Activated CD8-positive, alpha-beta memory T cell treated with anti-CD3 and anti-CD28 coated beads, Interleukin-2, amount 50 U/mL, for 4 hours (primary cell): ENCODE measurements around the gene VPS35.
"Not testable (repeated sequence)": the region's sequence is repeated elsewhere in the genome, so short reads cannot be mapped to it uniquely, and the experiment has no call there.

Experiments
- DNase-seq: peaks from one replicate; pipeline ENCODE4 v3.0.0-alpha.2; 2020

The VPS35 gene

GRCh38 chr16:46711106-46712058, 22.4 kb upstream of the VPS35 start:
- DNase-seq, result no peak

- no peak for DNase-seq
These were observed 20.6 kb upstream of the VPS35 start for GRCh38 chr16:46709469-46710005.

DNA sequence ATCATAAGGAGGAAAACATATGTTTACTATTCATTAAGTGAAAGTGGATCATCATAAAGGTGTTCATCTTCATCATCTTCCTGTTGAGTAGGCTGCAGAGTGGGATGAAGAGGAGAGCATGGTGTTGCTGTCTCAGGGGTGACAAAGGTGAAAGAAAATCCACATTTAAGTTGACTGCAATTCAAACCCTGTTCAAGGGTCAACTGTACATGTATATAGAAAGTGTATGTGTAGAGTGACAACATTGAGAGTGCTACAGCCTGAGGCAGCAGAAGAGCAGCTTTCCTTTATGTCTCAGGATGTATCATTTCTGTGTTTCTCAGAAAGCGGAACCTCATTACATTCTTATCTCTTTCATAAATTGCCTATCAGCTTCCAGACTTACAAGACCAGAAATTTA, 17.7 kb upstream of the VPS35 start:
- DNase-seq, result no peak

DNA sequence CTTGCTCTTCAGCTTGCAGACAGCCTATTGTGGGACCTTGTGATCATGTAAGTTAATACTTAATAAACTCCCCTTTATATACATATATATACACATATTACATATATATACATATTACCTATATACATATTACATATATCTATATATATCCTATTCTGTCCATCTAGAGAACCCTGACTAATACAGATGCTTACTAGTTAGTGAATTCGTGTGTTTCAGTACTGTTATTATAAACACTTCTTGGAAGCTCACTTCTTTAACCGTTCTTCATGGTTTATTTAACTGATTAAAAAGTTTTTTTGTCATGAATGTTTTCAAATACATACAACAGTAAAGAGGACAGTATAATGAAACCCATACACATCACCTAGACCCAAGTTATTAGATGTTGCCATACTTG, 13.1 kb upstream of the VPS35 start:
- DNase-seq, result no peak

DNA sequence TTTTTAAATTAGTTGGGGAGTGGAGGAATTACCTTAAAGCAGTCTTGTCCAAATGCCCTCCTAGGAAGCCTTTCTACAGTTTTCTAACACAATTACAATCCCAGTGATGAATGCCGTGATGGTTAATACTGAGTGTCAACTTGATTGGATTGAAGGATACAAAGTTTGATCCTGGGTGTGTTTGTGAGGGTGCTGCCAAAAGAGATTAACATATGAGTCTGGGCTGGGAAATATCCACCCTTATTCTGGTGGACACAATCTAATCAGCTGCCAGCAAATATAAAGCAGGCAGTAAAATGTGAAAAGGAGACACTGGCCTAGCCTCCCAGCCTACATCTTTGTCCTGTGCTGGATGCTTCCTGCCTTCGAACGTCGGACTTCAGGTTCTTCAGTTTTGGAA, 12.6 kb upstream of the VPS35 start:
- DNase-seq, result no peak

DNA sequence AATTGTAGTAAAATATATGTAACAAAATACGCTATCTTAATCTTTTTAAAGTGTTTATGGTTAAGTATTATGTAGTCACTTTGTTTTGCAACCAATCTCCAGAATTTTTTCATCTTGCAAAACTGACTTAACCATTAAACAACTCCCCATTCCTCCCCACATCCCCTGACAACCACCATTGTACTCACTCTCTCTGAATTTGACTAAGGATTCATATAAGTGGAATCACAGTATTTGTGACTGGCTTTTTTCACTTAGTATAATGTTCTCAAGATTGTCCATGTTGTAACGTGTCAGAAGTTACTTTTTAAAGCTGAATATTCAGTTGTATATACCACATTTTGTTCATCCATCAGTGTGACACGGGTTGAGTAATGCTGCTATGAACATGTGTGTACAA, 11.1 kb upstream of the VPS35 start:
- no peak for DNase-seq

GRCh38 chr16:46696957-46697356, 8.0 kb upstream of the VPS35 start:
- no peak for DNase-seq

- DNase-seq, result no peak
These were observed 7.0 kb upstream of the VPS35 start for GRCh38 chr16:46695937-46696336.

- DNase-seq, result no peak
These were observed 4.6 kb upstream of the VPS35 start for GRCh38 chr16:46693598-46693997.

DNA sequence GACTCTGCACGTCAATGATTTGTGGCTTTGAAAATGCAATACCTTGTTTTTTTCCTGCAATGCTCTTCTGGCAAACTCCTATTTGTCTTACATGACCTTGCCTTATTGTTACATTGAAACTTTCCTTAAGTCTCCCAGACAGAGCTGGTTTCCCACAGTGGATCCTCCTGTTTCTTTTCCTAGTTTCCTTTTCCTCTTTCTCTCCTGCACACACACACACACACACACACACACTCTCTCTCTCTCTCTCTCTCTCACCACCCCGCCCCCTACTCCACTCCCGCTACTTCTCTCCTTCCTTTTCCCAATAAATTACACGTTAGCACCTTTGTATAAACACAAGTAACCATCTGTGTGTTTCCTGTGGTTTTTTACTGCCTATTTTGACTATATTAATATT, 2.7 kb upstream of the VPS35 start:
- DNase-seq, result no peak

- no peak for DNase-seq
These were observed 1.6 kb upstream of the VPS35 start for GRCh38 chr16:46690281-46691178.

GRCh38 chr16:46689365-46690280, 645 bp upstream of the VPS35 start, which contains the start of gene ORC6:
Gene ORC6, plus strand, starts transcription at chr16:46689659. Its CDS starts 47 bp downstream, at chr16:46689706.
- DNase-seq, result peak; percentile 95

DNA sequence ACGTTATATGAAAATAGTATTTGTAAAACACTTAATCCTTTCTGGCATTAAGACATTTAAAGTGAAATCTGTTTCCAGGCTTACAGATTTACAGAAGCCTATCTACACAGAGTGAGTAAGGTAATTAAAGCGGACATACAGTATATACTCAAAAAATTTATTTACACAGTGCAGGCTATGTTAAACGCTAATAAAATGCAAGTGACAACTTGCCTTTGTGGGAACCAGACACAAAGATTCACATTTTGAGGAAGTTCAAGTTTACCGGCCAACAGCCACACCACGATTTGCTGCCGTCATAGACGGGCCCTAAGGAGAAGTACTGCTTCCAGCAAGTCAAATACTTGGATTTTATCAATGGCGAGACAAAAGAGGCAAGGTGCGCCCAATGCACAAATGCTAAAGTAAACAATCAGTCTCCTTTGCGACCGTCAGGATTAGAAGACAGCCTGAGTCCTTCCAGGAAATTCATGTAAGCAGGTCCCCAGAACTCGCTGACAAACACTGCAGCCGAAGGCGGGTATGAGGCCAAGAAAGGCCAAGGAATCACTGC, 801 bp downstream of the VPS35 start:
- DNase-seq, result no peak

- DNase-seq, result no peak
These were observed 1.5 kb downstream of the VPS35 start for GRCh38 chr16:46687486-46687885.

- DNase-seq, result no peak
These were observed 2.0 kb downstream of the VPS35 start for GRCh38 chr16:46686815-46687473.

DNA sequence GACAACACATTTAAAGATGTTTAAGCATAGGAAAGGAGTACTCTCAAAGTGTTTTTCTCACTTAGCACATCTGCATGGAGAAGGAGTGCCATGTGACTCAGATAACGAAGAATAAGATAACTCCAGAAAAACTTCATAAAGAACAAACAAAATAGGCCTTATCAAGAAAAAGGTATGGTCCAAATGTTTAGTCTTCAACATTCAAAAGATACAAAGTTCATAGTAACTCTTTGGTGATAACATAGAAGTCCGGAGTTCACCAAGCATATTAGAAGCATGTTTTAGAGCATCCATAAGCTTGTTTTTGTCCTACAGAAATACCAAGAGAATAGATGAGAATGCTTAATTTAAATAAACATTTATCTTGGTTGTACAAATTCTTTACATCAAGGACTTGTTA, 7.1 kb downstream of the VPS35 start:
- DNase-seq, result not testable (repeated sequence)

DNA sequence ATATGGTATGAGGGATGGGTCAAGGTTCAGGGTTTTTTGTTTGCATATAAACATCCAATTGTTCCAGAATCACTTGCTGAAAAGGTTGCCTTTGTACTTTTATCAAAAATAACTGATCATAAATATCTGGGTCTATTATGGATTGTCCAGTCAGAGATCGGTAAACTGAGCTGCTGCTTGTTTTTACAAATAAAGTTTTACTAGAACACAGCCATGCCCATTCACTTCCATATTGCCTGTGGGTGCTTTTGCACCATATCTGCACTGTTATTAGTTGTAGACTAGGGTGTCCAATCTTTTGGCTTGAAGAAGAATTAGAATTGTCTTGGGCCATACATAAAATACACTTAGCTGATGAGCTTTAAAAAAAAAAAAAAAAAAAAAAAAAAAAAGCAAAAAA, 11.0 kb downstream of the VPS35 start:
- DNase-seq, result not testable (repeated sequence)

GRCh38 chr16:46673320-46674013, 15.5 kb downstream of the VPS35 start:
- peak; percentile 26 for DNase-seq

DNA sequence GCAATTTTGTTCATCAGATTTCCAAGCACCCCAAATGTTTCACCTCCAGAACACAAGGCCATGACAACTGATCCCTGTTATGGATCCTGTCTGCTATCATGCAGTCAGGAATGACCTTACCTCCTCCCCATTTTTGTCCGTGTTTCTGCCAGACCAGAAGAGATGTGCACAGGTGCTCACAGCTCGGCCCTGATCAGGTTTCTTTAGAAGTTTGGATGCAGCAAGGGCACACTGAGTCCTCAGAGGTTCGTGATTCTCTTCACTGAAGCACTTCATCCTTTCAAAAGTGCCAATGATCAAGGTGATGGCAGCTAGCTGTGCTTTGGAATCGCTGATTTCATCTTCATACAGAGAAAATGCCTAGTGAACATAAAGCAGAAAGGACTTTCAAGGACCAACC, 26.9 kb downstream of the VPS35 start:
- no peak for DNase-seq

DNA sequence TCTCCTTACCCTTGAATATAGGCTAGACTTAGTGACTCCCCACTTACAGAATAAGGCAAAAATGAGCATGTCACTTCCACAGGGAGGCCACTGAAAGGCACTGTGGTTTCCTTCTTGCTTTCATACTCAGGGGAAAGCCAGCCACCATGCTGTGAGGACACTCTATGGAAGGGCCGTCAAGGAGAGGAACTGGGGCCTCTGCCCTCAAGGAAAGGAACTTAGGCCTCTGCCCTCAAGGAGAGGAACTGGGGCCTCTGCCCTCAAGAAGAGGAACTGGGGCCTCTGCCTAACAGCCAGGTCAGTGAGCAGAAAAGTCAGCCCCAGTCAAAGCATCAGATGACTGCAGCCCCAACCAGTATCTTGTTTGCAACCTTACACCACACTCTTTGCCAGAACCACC, 30.1 kb downstream of the VPS35 start:
- DNase-seq, result no peak

GRCh38 chr16:46651305-46651704, 37.7 kb downstream of the VPS35 start:
- DNase-seq, result no peak
